ENCODE results near the gene LPAR1.
A peak's percentile ranks its signal among the peaks of the same experiment; 100 is the strongest.
"Not testable (repeated sequence)": the region's sequence is repeated elsewhere in the genome, so short reads cannot be mapped to it uniquely, and the experiment has no call there.

LPAR1 gene

GRCh38 chr9:110861370-110862110 lies 176.7 kb downstream of the LPAR1 start:
- DNase-seq, result not testable (repeated sequence)

DNA sequence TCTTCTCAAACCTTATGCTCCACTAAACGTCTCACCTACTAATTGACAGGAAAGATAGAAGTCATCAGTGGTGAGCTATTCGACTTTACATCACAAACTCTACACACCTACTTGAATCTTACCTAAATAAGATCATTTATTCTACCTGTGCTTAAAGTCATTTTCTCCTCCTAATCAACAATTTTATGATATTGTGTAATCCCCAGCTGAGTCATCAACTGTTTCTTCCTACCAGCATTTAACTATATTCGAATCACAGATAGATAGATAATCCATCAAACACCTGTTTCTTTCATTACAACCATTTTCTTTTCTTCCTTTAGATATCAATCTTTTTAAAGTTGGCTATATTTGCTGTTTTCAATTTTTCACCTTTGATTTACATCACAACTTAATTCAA lies 181.5 kb downstream of the LPAR1 start:
- no peak for DNase-seq

GRCh38 chr9:110850401-110851135 lies 187.7 kb downstream of the LPAR1 start:
- DNase-seq, result no peak

DNA sequence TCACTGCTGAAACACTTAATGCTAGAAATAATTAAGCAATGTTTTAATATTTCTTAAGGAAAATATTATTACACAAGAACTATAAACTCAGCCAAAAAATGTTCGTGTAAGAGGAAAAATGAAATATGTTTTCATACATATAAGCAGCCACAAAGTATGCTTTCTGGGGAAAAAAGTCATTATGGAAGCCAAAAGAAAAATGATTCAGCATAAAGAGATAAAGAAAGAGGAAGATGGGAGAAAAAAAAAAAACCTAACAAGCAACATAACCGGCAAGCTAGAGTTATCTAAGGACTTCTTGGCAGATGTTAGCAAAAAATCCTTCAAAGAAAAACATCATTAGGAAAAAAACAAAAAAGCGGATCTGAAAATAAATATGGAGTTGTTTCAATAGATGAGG lies 190.6 kb downstream of the LPAR1 start:
- DNase-seq, result no peak

GRCh38 chr9:110846215-110846614 lies 192.1 kb downstream of the LPAR1 start:
- no peak for DNase-seq

DNA sequence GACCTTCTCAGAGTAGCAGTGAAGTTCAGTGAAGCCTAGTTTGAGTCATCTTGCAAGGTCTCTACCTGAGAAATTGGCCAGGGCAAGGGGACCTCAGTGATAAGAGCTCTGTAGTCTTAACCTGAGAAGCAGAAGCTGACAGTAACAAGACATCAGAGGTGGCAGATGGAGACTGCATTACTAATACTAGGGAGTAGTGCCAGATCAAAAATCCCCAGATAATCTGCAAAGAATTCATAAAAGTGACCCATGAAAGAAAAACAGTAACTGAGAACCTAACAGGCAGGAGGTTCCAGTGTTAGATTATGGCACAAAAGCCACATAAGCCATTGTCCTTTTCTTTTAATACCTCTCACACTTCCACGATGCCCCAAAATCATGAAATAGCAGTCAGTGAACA lies 194.1 kb downstream of the LPAR1 start:
- no peak for DNase-seq

DNA sequence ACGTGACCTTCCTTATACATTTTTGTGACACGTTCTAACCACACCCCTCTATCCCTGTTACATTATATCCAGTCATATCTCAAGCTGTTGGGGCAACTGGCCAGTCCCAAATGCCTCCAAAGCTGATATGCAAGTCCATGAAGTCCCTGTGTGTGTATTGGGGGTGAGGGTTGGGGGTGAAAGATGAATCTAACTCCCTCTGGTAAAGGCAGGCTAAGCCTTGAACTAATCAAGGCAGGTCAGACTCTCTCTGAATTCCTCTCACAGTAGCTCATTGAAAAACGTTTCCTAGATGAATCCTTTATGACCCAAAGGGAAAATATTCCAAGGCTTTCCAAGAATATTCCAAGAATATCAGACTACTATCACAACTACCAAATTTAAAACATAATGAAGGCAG lies 195.3 kb downstream of the LPAR1 start:
- no peak for DNase-seq

- no peak for DNase-seq
These were observed 196.1 kb downstream of the LPAR1 start for GRCh38 chr9:110842169-110842568.

- DNase-seq, result no peak
These were observed 200.8 kb downstream of the LPAR1 start for GRCh38 chr9:110837401-110838005.

DNA sequence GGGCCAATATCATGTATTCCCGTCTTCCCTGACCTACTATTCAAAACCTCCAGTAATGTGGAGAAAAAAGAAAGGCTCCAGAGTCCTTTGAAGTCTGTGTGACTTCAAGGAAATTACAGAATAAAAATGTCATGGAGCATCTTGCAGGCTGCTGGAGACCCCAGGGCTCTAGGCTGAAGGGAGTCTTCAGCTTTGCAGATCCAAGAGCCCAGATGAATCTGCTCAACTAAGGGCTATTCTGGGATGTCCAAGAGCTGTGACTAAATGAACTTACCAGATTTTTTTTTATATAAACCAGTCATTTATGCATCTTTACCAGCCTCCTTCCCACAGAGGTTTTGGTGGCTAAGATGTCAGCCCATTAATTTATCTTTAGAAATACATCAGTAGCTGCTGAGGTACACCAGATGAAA lies 202.4 kb downstream of the LPAR1 start:
- no peak for DNase-seq

GRCh38 chr9:110835404-110835803 lies 202.9 kb downstream of the LPAR1 start:
- no peak for DNase-seq

GRCh38 chr9:110832926-110833325 lies 205.3 kb downstream of the LPAR1 start:
- DNase-seq, result no peak

GRCh38 chr9:110830495-110830894 lies 207.8 kb downstream of the LPAR1 start:
- DNase-seq, result no peak

DNA sequence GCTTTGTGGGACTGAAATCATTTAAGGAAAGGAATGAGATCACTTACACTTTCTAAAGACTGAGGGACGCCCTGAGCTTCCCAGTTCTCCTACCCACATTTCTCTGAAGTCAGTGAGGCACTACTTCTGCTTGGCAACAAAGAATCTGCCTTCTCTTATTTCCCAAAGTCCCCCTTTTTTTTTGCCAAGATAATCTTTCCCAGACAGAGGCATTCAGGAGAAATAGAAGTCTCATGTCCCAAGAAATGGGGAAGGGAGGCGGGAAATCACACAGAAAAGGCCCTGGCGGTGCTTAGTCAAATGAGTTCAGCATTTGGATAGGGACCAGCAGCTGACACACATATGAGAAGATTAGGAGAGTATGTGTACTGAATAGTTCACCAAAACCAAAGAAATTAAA lies 210.0 kb downstream of the LPAR1 start:
- DNase-seq, result no peak

DNA sequence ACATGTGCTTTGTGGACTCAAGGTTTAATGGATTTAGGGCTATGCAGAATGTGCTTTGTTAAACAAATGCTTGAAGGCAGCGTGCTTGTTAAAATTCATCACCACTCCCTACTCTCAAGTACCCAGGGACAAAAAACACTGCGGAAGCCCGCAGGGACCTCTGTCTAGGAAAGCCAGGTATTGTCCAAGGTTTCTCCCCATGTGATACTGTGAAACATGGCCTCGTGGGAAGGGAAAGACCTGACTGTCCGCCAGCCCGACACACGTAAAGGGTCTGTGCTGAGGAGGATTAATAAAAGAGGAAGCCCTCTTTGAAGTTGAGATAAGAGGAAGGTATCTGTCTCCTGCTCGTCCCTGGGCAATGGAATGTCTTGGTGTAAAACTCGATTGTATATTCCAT lies 211.9 kb downstream of the LPAR1 start:
- not testable (repeated sequence) for DNase-seq

DNA sequence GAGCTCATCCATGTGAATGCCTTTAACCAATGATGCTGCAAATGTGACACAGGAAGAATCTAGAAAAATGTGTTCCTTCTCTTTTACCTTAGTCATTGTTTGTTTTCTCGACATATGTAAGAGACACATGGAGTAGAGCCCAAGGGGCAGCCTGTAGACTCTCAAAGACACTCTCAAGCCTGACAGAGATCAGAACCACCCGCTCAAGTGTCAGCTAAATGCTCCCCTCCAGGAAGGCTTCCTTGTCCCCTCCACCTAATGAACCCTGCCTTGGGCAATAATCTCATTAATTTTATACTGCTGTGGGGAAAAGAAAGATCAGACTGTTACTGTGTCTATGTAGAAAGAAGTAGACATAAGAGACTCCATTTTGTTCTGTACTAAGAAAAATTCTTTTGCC lies 212.3 kb downstream of the LPAR1 start:
- DNase-seq, result no peak

GRCh38 chr9:110825129-110825528 lies 213.1 kb downstream of the LPAR1 start:
- peak in 3 of 6 experiments; percentile 63 to 81 (median 73) for DNase-seq
